ENCODE data around the gene OR10AD1. TPM values are rescaled to one million over a fixed set of nuclear protein-coding genes. Genes with fewer than 3 reads are reported as not detected.

OR10AD1 gene
- total and polyA plus RNA-seq, 9 of the 15 experiments (the other 6 are each of a cell fraction or from before 2014, with no cell fraction given) = not detected

DNA sequence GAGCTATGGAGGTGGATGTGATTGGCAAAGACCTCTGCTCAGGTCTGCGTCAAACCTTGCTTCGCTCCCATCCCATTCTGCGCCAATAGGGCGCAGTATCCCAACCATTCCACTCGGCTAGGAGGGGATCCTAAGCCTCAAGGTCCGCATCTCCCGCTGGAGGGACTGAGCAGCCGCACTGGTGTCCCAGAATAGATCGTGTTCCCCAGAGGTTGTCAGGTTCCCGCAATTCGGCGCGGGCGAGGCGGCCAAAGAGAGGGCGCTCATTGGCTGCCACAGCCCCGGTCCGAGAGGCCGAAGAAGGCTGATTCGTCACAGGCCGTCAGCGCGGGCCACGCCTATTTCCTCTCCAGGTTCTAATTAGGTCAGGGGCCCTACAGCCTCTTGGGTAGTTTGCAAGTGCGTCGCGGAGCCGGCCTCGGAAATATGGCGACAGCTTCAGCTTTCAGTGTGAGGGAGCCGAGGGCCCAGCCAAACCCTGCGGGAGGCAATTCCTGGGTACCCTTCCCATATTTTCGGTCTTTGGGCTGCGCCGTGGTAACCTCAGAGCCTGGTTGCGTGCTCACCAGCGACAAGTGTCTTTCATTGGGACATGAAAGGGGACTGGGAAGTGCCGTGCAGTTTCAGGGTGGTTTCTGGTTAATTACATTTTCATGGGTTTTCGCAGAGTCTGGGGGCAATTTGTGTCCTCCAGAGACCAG lies 5.0 kb downstream of the OR10AD1 start (continued):
- TF ChIP-seq, protein P1, sequence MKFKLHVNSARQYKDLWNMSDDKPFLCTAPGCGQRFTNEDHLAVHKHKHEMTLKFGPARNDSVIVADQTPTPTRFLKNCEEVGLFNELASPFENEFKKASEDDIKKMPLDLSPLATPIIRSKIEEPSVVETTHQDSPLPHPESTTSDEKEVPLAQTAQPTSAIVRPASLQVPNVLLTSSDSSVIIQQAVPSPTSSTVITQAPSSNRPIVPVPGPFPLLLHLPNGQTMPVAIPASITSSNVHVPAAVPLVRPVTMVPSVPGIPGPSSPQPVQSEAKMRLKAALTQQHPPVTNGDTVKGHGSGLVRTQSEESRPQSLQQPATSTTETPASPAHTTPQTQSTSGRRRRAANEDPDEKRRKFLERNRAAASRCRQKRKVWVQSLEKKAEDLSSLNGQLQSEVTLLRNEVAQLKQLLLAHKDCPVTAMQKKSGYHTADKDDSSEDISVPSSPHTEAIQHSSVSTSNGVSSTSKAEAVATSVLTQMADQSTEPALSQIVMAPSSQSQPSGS (CRISPR knock-in tag; IDR thresholded peaks at IDR 0.05) = no peak
- TF ChIP-seq IFI16 (CRISPR knock-in tag; IDR thresholded peaks at IDR 0.05) (no peak), MAZ (CRISPR knock-in tag; conservative IDR thresholded peaks at IDR 0.05 in 1 of 2, IDR thresholded peaks at IDR 0.05 in 1 of 2) (0 out of 4 replicates have a peak, but pooled peaks of 1 of the 2 experiments have one; percentile 35), PTTG1 (tag; IDR thresholded peaks at IDR 0.05; ENCODE audit: low read depth) (no peak), ZNF644 (tag; IDR thresholded peaks at IDR 0.05; ENCODE audit: low read depth) (no peak), ZNF316 (IDR thresholded peaks at IDR 0.05) (no peak), EP300 (IDR thresholded peaks at IDR 0.05; ENCODE audit: low read length) (no peak), SLC30A9 (CRISPR knock-in tag; IDR thresholded peaks at IDR 0.05) (no peak), ZNF175 (CRISPR knock-in tag; IDR thresholded peaks at IDR 0.05; ENCODE audit: low read depth) (no peak), RCOR1 (IDR thresholded peaks at IDR 0.05; ENCODE audit: borderline replicate concordance in 1 of 2, low read depth in 2 of 2, low read length in 2 of 2) (peak in 1 of 2 experiments; percentile 7; a peak in 1 of 4 replicates), ZNF766 (CRISPR knock-in tag; conservative IDR thresholded peaks at IDR 0.05) (no peak), ELK3 (CRISPR knock-in tag; IDR thresholded peaks at IDR 0.05) (no peak), MECOM (CRISPR knock-in tag; IDR thresholded peaks at IDR 0.05) (no peak), GATA2 (CRISPR knock-in tag; IDR thresholded peaks at IDR 0.05) (no peak), ZNF134 (CRISPR knock-in tag; conservative IDR thresholded peaks at IDR 0.05) (no peak), CBX5 (IDR thresholded peaks at IDR 0.05; ENCODE audit: borderline replicate concordance, low read depth) (no peak), SREBF2 (CRISPR knock-in tag; IDR thresholded peaks at IDR 0.05) (no peak), ZNF444 (CRISPR knock-in tag; IDR thresholded peaks at IDR 0.05) (no peak), RBM14 (IDR thresholded peaks at IDR 0.05; ENCODE audit: borderline replicate concordance, insufficient read depth, low read depth, low read length) (no peak)
- TF ChIP-seq, protein P2, sequence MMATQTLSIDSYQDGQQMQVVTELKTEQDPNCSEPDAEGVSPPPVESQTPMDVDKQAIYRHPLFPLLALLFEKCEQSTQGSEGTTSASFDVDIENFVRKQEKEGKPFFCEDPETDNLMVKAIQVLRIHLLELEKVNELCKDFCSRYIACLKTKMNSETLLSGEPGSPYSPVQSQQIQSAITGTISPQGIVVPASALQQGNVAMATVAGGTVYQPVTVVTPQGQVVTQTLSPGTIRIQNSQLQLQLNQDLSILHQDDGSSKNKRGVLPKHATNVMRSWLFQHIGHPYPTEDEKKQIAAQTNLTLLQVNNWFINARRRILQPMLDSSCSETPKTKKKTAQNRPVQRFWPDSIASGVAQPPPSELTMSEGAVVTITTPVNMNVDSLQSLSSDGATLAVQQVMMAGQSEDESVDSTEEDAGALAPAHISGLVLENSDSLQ (IDR thresholded peaks at IDR 0.05) = peak; percentile 86
- TF ChIP-seq, protein P3, sequence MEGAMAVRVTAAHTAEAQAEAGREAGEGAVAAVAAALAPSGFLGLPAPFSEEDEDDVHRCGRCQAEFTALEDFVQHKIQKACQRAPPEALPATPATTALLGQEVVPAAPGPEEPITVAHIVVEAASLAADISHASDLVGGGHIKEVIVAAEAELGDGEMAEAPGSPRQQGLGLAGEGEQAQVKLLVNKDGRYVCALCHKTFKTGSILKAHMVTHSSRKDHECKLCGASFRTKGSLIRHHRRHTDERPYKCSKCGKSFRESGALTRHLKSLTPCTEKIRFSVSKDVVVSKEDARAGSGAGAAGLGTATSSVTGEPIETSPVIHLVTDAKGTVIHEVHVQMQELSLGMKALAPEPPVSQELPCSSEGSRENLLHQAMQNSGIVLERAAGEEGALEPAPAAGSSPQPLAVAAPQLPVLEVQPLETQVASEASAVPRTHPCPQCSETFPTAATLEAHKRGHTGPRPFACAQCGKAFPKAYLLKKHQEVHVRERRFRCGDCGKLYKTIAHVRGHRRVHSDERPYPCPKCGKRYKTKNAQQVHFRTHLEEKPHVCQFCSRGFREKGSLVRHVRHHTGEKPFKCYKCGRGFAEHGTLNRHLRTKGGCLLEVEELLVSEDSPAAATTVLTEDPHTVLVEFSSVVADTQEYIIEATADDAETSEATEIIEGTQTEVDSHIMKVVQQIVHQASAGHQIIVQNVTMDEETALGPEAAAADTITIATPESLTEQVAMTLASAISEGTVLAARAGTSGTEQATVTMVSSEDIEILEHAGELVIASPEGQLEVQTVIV (CRISPR knock-in tag; IDR thresholded peaks at IDR 0.05; ENCODE audit: borderline replicate concordance) = no peak
- TF ChIP-seq, protein P4, sequence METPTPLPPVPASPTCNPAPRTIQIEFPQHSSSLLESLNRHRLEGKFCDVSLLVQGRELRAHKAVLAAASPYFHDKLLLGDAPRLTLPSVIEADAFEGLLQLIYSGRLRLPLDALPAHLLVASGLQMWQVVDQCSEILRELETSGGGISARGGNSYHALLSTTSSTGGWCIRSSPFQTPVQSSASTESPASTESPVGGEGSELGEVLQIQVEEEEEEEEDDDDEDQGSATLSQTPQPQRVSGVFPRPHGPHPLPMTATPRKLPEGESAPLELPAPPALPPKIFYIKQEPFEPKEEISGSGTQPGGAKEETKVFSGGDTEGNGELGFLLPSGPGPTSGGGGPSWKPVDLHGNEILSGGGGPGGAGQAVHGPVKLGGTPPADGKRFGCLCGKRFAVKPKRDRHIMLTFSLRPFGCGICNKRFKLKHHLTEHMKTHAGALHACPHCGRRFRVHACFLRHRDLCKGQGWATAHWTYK (CRISPR knock-in tag; IDR thresholded peaks at IDR 0.05) = no peak

All from K562 (cell line).